Measurements from ENCODE around the gene POLR1B.
"Not testable (repeated sequence)": the region's sequence is repeated elsewhere in the genome, so short reads cannot be mapped to it uniquely, and the experiment has no call there.

Gene POLR1B

GRCh38 chr2:112541315-112542122, 746 bp upstream of the POLR1B start:
- DNase-seq (ENCODE audit: low read depth, low spot score) = peak; percentile 4

GRCh38 chr2:112542984-112543661, 858 bp downstream of the POLR1B start:
- peak; percentile 19 for DNase-seq (ENCODE audit: low read depth, low spot score)

GRCh38 chr2:112547333-112547732, 5.1 kb downstream of the POLR1B start:
- DNase-seq (ENCODE audit: low read depth, low spot score) = no peak

GRCh38 chr2:112548980-112549379, 6.7 kb downstream of the POLR1B start:
- DNase-seq (ENCODE audit: low read depth, low spot score) = no peak

- DNase-seq (ENCODE audit: low read depth, low spot score) = no peak
Measured at GRCh38 chr2:112566104-112566503, 23.8 kb downstream of the POLR1B start.

- not testable (repeated sequence) for DNase-seq (ENCODE audit: low read depth, low spot score)
Measured at GRCh38 chr2:112566508-112566907, 24.2 kb downstream of the POLR1B start.

- no peak for DNase-seq (ENCODE audit: low read depth, low spot score)
Measured at GRCh38 chr2:112572005-112572404, 29.7 kb downstream of the POLR1B start.

GRCh38 chr2:112577756-112578155, 35.5 kb downstream of the POLR1B start:
- peak; percentile 5 for DNase-seq (ENCODE audit: low read depth, low spot score)

- DNase-seq (ENCODE audit: low read depth, low spot score) = no peak
Measured at GRCh38 chr2:112579241-112579640, 37.0 kb downstream of the POLR1B start.

- no peak for DNase-seq (ENCODE audit: low read depth, low spot score)
Measured at GRCh38 chr2:112580084-112580483, 37.8 kb downstream of the POLR1B start.

GRCh38 chr2:112582314-112582746, 40.1 kb downstream of the POLR1B start:
- peak; percentile 10 for DNase-seq (ENCODE audit: low read depth, low spot score)

GRCh38 chr2:112583497-112584133, 41.4 kb downstream of the POLR1B start:
- no peak for DNase-seq (ENCODE audit: low read depth, low spot score)

GRCh38 chr2:112584134-112584890, 42.0 kb downstream of the POLR1B start, which contains the start of gene CHCHD5:
TSS of gene CHCHD5 (plus strand) at chr2:112584609. CDS start at chr2:112584648, 39 bp downstream.
- peak; percentile 98 for DNase-seq (ENCODE audit: low read depth, low spot score)

GRCh38 chr2:112584891-112585250, 42.6 kb downstream of the POLR1B start:
- DNase-seq (ENCODE audit: low read depth, low spot score) = no peak

GRCh38 chr2:112585400-112585799, 43.1 kb downstream of the POLR1B start:
- no peak for DNase-seq (ENCODE audit: low read depth, low spot score)

- DNase-seq (ENCODE audit: low read depth, low spot score) = no peak
Measured at GRCh38 chr2:112585873-112586464, 43.7 kb downstream of the POLR1B start.

GRCh38 chr2:112588611-112589045, 46.4 kb downstream of the POLR1B start:
- no peak for DNase-seq (ENCODE audit: low read depth, low spot score)

- DNase-seq (ENCODE audit: low read depth, low spot score) = peak; percentile 49
Measured at GRCh38 chr2:112591413-112591812, 49.1 kb downstream of the POLR1B start.

GRCh38 chr2:112593736-112594135, 51.5 kb downstream of the POLR1B start:
- no peak for DNase-seq (ENCODE audit: low read depth, low spot score)

GRCh38 chr2:112597537-112598322, 55.5 kb downstream of the POLR1B start:
- DNase-seq (ENCODE audit: low read depth, low spot score) = no peak

Measured in ELF-1 (cell line).